Measurements from ENCODE around the gene RNF130.

- TF ChIP-seq CTCF (IDR thresholded peaks at IDR 0.05) (no peak), NR2C2 (CRISPR knock-in tag; IDR thresholded peaks at IDR 0.05) (no peak), ZNF281 (CRISPR knock-in tag; IDR thresholded peaks at IDR 0.05) (no peak), PRDM15 (CRISPR knock-in tag; IDR thresholded peaks at IDR 0.05) (no peak), CREB1 (CRISPR knock-in tag; IDR thresholded peaks at IDR 0.05) (no peak), ZNF121 (CRISPR knock-in tag; IDR thresholded peaks at IDR 0.05) (no peak), ZNF512 (CRISPR knock-in tag; IDR thresholded peaks at IDR 0.05; ENCODE audit: borderline replicate concordance) (no peak), USF1 (CRISPR knock-in tag; IDR thresholded peaks at IDR 0.05) (no peak)
Observed at GRCh38 chr5:179974246-179974945, 97.2 kb downstream of the RNF130 start.
